IPS-18c (cell line): Measurements from ENCODE around the gene SORCS2.

ENCODE experiments used
- H3K4me3 ChIP-seq: 2 replicates; pipeline ENCODE4 v1.7.0; 2013; ENCODE audit warnings: low read depth, mild to moderate bottlenecking, low read length, moderate library complexity; ENCODE audit not compliant: insufficient read depth
- H3K9me3 ChIP-seq: one replicate; pipeline ENCODE4 v1.6.1; 2013; ENCODE audit warnings: mild to moderate bottlenecking, low read length, moderate library complexity; ENCODE audit not compliant: control insufficient read depth, insufficient read depth

SORCS2 gene

DNA sequence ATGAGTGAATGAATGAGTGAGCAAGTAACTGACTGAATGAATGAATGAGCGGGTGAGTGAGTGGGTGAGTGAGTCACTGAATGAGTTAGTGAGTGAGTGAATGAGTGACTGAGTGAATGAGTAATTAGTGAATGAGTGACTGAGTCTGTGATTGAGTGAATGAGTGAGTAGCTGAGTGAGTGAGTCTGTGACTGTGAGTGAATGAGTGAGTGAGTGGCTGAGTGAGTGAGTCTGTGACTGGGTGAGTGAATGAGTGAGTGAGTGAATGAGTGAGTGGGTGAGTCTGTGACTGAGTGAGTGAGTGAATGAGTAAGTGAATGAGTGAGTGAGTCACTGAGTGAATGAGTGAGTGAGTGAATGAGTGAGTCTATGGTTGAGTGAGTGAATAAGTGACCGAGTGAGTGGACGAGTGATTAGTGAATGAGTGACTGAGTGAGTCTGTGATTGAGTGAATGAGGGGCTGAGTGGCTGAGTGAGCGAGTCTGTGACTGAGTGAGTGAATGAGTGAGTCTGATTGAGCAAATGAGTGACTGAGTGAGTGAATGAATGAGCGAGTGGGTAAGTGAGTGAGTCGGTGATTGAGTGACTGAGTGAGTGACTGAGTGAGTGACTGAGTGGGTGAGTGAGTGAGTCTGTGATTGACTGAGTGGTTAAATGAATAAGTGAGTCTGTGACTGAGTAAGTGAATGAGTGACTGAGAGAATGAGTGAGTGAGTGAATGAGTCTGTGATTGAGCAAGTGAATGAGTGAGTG lies 465.4 kb downstream of the SORCS2 start:
- no peak overlapping the region for H3K4me3 ChIP-seq
- H3K9me3 ChIP-seq: no peaks in the 10 kb centered on the region

DNA sequence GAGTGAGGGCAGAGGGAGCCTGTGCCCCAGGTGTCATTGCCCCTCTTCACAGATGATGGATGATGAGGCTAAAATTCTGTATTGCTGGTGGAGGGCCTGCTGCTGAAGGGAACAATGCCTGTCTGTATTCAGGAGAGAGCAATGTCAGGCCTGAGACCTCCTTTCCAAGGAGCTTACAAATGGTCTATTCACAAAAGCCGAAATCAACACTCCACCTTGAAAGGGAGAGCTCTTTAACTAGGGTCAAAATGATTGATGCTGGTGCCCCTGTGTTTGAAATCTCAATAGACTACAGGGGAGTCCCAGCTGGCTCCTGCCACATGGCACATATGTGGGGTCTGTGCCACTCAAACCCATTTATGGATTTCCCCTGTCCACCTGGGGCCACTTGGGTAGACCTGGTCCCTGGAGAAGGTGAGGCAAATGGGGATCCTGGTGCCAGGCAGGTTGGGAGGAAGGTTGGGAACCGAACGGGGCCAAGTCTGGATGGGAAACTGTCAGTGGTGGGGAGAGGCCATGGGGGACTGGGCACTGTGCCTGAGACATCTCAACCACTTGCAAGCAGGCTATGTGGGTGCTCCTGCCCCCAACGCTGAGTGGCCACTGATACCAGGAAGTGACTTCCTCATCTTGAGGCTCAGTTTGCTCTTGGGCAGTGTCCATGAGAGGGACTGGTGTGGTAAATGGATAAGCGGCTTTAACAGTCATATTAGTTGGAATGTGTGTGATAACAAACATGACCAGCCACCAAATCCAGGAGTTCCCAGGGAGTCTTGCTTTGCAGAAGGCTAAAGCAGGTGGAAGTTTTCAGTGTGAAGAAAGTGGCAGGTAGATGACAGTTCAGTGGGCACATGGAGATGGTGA lies 466.2 kb downstream of the SORCS2 start:
- no peak overlapping the region for H3K4me3 ChIP-seq
- no peaks in the 10 kb centered on the region for H3K9me3 ChIP-seq

DNA sequence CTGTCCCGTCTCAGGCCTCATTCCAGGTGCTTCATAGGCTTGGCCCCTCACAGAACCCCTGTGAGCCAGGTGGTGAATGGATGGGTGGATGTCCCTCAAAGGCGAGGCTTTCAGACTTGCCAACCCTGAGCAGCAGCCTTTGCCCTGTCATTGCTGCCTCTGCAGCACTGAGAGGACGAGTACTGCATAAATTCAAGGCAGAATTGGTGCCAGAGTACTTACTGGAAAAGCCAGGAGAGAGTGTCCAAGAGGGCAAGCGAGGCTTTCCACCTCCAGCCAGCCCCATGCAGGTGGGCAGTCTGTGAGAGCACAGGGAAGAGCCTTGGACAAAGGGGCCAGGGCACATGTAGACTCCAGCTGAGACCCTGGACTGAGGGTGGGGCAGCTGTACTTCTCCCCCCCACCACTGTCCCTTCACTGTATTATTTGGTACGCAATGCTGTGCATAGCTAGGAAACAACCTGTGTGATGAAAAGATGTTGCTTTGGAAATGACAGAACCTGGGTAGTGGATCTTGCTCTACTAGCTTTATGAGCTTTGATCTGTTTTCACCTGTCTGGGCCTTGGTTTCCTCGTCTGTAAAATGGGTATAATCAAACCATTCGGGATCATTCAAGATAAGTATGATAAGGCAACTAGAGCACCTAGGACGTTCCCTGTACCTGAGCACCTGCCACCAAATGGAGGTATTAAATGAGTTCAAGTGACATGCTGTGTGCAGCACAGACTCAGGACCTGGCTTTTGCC lies 467.3 kb downstream of the SORCS2 start:
- no peaks in the 10 kb centered on the region for H3K9me3 ChIP-seq
- H3K4me3 ChIP-seq: no peak overlapping the region

GRCh38 chr4:7660176-7661039 lies 468.1 kb downstream of the SORCS2 start:
- H3K9me3 ChIP-seq: no peaks in the 10 kb centered on the region
- H3K4me3 ChIP-seq: no peak overlapping the region

GRCh38 chr4:7661066-7661748 lies 468.9 kb downstream of the SORCS2 start:
- Histone ChIP-seq H3K4me3 (no peak overlapping the region), H3K9me3 (no peaks in the 10 kb centered on the region)

GRCh38 chr4:7661846-7662506 lies 469.6 kb downstream of the SORCS2 start:
- Histone ChIP-seq H3K4me3 (no peak overlapping the region), H3K9me3 (no peaks in the 10 kb centered on the region)

DNA sequence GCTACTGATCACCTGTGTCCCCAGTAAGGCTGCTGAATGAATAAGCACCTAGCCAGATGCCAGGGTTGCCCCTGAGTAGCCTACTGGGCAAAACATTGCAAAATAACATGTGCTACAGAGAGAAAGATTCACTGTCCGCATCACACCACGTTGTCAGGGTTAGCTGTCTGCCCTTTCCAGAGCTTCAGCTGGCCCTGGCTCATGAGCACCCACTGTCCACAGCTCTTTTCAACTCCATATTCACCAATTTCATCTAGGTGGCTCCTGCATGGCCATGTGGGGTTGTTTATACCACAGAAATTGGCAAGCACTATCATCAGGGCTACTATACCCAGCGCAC lies 470.1 kb downstream of the SORCS2 start:
- Histone ChIP-seq H3K4me3 (no peak overlapping the region), H3K9me3 (no peaks in the 10 kb centered on the region)

DNA sequence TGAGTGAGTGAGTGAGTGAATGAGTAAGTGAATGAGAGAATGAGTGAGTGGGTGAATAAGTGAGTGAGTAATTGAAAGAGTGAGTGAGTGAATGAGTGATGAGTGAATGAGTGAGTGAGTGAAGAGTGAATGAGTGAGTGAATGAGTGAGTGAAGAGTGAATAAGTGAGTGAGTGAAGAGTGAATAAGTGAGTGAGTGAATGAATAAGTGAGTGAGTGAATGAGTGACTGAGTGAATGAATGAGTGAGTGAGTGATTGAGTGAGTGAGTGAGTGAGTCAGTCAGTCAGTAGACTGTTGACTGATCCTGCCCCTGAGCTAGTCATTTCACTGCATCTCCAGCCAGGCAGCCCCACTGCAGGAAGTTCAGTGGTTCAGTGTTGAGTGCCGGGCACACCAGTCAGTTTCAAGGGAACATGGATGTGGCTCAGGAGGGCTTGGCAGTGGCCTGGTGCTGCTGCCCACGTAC lies 470.8 kb downstream of the SORCS2 start:
- Histone ChIP-seq H3K4me3 (no peak overlapping the region), H3K9me3 (no peaks in the 10 kb centered on the region)

DNA sequence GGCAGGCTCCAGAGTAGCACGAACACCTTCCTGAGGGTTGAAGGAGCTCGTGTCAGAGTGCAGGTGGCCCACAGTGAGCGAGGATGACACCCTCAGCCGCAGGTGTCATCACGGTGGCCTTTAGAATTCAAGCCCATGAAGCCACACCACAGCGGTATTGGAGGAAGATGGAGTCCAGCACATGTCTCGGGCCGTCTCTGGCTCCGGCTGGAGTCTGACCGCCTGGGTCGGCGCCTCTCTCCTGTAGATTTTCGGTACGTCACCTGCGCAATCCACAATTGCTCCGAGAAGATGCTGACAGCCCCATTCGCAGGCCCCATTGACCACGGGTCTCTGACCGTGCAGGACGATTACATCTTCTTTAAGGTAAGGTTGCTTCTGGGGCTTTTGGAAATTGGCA lies 471.8 kb downstream of the SORCS2 start:
- no peak overlapping the region for H3K4me3 ChIP-seq
- H3K9me3 ChIP-seq: no peaks in the 10 kb centered on the region

- no peaks in the 10 kb centered on the region for H3K9me3 ChIP-seq
- no peak overlapping the region for H3K4me3 ChIP-seq
Measured at GRCh38 chr4:7665321-7665720, 473.0 kb downstream of the SORCS2 start.

DNA sequence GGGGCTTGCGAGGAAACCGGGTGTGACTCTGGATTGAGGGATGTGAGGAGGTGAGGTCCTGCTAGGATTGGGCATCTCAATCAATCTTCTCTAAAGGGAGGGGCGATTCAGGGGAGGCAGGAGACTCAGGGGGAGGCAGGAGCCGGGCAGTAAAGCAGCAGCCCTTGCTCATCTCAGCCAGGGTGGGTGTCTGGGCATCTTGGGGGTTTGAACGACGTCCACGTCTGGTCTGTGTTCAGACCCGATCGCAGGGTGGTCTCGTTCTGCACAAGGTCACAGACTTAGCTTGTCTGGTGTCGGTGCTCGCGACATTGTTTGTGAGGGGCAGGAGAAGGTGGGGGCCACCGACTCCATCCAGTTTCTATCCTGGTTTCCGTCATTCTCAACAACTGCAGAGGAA lies 473.7 kb downstream of the SORCS2 start:
- Histone ChIP-seq H3K9me3 (no peaks in the 10 kb centered on the region), H3K4me3 (no peak overlapping the region)

- H3K4me3 ChIP-seq: no peak overlapping the region
- no peaks in the 10 kb centered on the region for H3K9me3 ChIP-seq
Measured at GRCh38 chr4:7666744-7667143, 474.4 kb downstream of the SORCS2 start.

DNA sequence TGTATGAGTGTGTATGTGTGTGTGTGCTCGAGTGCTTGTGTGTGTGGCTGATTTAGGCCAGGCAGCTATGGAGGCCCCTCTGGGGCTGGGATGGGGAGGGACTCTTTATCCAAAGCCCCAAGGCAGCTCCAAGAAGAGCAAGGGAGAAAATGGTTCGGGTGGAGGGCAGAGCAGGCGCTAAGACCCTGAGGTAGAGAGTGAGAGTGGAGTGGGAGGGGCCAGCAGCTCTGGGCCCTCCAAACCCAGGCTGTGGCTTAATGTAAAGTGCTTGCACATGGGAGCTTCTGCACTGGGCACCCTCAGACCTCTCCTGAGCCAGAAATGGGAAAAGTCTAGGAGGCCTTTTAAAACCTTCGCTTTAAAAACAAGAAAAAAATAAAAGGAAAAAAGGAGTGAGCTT lies 475.9 kb downstream of the SORCS2 start:
- H3K9me3 ChIP-seq: no peaks in the 10 kb centered on the region
- H3K4me3 ChIP-seq: no peak overlapping the region

GRCh38 chr4:7668826-7669225 lies 476.5 kb downstream of the SORCS2 start:
- Histone ChIP-seq H3K9me3 (no peaks in the 10 kb centered on the region), H3K4me3 (no peak overlapping the region)

DNA sequence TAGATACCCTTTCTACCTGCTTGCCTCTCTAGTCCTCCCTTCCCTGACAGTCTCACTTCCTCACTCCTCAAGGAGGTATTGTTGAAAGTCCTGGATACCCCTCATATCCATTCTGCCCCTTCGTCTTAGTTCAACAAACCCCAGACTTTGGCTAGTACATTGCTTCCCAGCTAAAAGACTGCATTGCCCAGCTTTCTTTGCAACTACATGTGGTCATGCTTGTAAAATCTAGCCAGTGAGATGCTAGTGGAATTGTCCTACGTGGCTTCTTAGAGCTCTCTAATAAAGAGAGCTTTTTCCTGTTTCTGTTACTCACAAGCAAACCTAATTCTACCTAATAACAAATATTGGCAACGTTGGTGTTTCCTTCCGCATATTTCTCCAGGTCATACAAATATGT lies 480.3 kb downstream of the SORCS2 start:
- Histone ChIP-seq H3K4me3 (no peak overlapping the region), H3K9me3 (no peaks in the 10 kb centered on the region)

- H3K9me3 ChIP-seq: no peaks in the 10 kb centered on the region
- H3K4me3 ChIP-seq: no peak overlapping the region
Measured at GRCh38 chr4:7673121-7673520, 480.8 kb downstream of the SORCS2 start.
